K562 (cell line): Measurements from ENCODE around the gene VPS33A. TPM values are rescaled to one million over a fixed set of nuclear protein-coding genes. Genes with fewer than 3 reads are reported as not detected.

Experiments
- ADNP ChIP-seq: fragments of 200-800 bp; sonication (Bioruptor generic); IDR thresholded peaks from 2 replicates; pipeline ENCODE4 v1.6.1; 2016; ENCODE audit warnings: missing genetic modification characterization, missing compliant biosample characterization
- BACH1 ChIP-seq: fragments of 200-800 bp; sonication (Bioruptor generic); IDR thresholded peaks from 2 replicates; pipeline ENCODE4 v1.6.1; 2016; ENCODE audit warnings: missing genetic modification characterization, missing compliant biosample characterization
- CBFA2T3 ChIP-seq: fragments of 450-650 bp; IDR thresholded peaks from 2 replicates; pipeline ENCODE4 v1.6.1; 2017
- CHD4 ChIP-seq: fragments of 200-600 bp; sonication (generic); IDR thresholded peaks from 3 replicates; pipeline ENCODE4 v1.6.1; 2012; ENCODE audit warnings: low read depth, mild to moderate bottlenecking, mixed read lengths, low read length, inconsistent platforms; ENCODE audit not compliant: insufficient read depth, insufficient replicate concordance, poor library complexity, severe bottlenecking
- EHMT2 ChIP-seq: fragments of 450-650 bp; IDR thresholded peaks from 2 replicates; pipeline ENCODE4 v1.6.1; 2018; ENCODE audit warnings: antibody characterized with exemption
- ELF2 ChIP-seq: fragments of 250-450 bp; sonication (Bioruptor Pico); IDR thresholded peaks from 2 replicates; pipeline ENCODE4 v1.5.0; 2021; ENCODE audit warnings: mild to moderate bottlenecking
- ELF4 ChIP-seq: fragments of 450-650 bp; formaldehyde crosslinking; IDR thresholded peaks from 2 replicates; pipeline ENCODE4 v1.4.0; 2022; ENCODE audit warnings: missing genetic modification characterization
- ETV6 ChIP-seq, 3 experiments: fragments of 150-350 bp in 1 of 3; sonication (generic) in 1 of 3; formaldehyde crosslinking in 1 of 3; IDR thresholded peaks; 2 replicates each; pipeline versions ENCODE4 v1.6.1 to v1.8.0; 2014 to 2022; ENCODE audit warnings: borderline replicate concordance in 2 of 3, low read depth in 2 of 3, antibody characterized with exemption in 1 of 3, low read length in 1 of 3, mild to moderate bottlenecking in 1 of 3, missing genetic modification reagents in 1 of 3
- KLF16 ChIP-seq: IDR thresholded peaks from 2 replicates; pipeline ENCODE4 v1.6.1; 2016; ENCODE audit warnings: antibody characterized with exemption
- MEIS2 ChIP-seq: fragments of 450-650 bp; IDR thresholded peaks from 2 replicates; pipeline ENCODE4 v1.6.1; 2014; ENCODE audit warnings: mild to moderate bottlenecking; ENCODE audit not compliant: partially characterized antibody
- MITF ChIP-seq: IDR thresholded peaks from 2 replicates; pipeline ENCODE4 v1.6.1; 2014; ENCODE audit warnings: antibody characterized with exemption
- MYBL2 ChIP-seq, 2 experiments: fragments of 450-650 bp in 1 of 2; sonication (generic) in 1 of 2; formaldehyde crosslinking in 1 of 2; IDR thresholded peaks; 2 replicates each; pipeline versions ENCODE4 v1.6.1 to v1.8.1; 2017 to 2022; ENCODE audit warnings: borderline replicate concordance in 1 of 2, inconsistent platforms in 1 of 2, low read depth in 1 of 2, mild to moderate bottlenecking in 1 of 2, missing genetic modification reagents in 1 of 2, moderate library complexity in 1 of 2
- PHB2 ChIP-seq: fragments of 450-650 bp; IDR thresholded peaks from 2 replicates; pipeline ENCODE4 v1.6.1; 2017; ENCODE audit warnings: low read depth
- PHF20 ChIP-seq: fragments of 450-650 bp; IDR thresholded peaks from 2 replicates; pipeline ENCODE4 v1.6.1; 2018; ENCODE audit not compliant: partially characterized antibody
- RBM14 ChIP-seq: fragments of 200-400 bp; formaldehyde crosslinking; IDR thresholded peaks from 2 replicates; pipeline ENCODE4 v1.6.1; 2018; ENCODE audit warnings: low read depth, mild to moderate bottlenecking, low read length, moderate library complexity, borderline replicate concordance; ENCODE audit not compliant: insufficient read depth
- SIN3B ChIP-seq: fragments of 450-650 bp; IDR thresholded peaks from 2 replicates; pipeline ENCODE4 v1.6.1; 2017; ENCODE audit warnings: low read depth, mild to moderate bottlenecking, moderate library complexity
- TRIM28 ChIP-seq: fragments of 450-650 bp; IDR thresholded peaks from 2 replicates; pipeline ENCODE4 v1.6.1; 2017
- YY1 ChIP-seq, 3 experiments: IDR thresholded peaks; 2 replicates each; pipeline ENCODE4 v1.6.1; 2011; ENCODE audit warnings: low read length in 2 of 3, mild to moderate bottlenecking in 2 of 3, moderate library complexity in 2 of 3, borderline replicate concordance in 1 of 3, control low read depth in 1 of 3, low read depth in 1 of 3; ENCODE audit not compliant: insufficient read depth in 3 of 3, insufficient replicate concordance in 2 of 3, control insufficient read depth in 1 of 3, insufficient read length in 1 of 3; ENCODE audit errors: extremely low read depth in 1 of 3
- ZBTB2 ChIP-seq: fragments of 450-650 bp; IDR thresholded peaks from 2 replicates; pipeline ENCODE4 v1.6.1; 2016; ENCODE audit warnings: antibody characterized with exemption
- ZC3H11A ChIP-seq: IDR thresholded peaks from 2 replicates; pipeline ENCODE4 v1.6.1; 2012; ENCODE audit warnings: low read depth, low read length, improper control_type of control experiment
- ZNF398 ChIP-seq: fragments of 250-450 bp; sonication (Bioruptor Pico); IDR thresholded peaks from 2 replicates; pipeline ENCODE4 v1.8.0; 2021; ENCODE audit warnings: moderate library complexity, mild to moderate bottlenecking, inconsistent platforms
- ZNF780A ChIP-seq: fragments of 250-450 bp; sonication (Bioruptor Pico); IDR thresholded peaks from 2 replicates; pipeline ENCODE4 v1.5.0; 2021; ENCODE audit warnings: mild to moderate bottlenecking
- polyA plus RNA-seq, 8 experiments: library from polyadenylated mRNA; depleted of rRNA in 4 of 8; stranded (reverse) in 5 of 8; unstranded in 3 of 8; fragments of >200 nt; fragmentation: Nextera tagmentation in 2 of 8; fragmentation: Illumina TruSeq in 1 of 8; extraction: Ambion mirVana in 2 of 8; extraction: Trizol in 1 of 8; gene quantifications; 2 replicates each; pipeline versions ENCODE4 v1.2.1 to v1.2.3, GENCODE V29; 2011 to 2014; ENCODE audit warnings: inconsistent platforms in 1 of 8, missing spikeins in 1 of 8
- total RNA-seq, 7 experiments: library from RNA; depleted of rRNA in 6 of 7; stranded (reverse); fragments of >200 nt in 6 of 7; fragmentation: Illumina TruSeq in 2 of 7; extraction: Trizol in 2 of 7; gene quantifications; 2 replicates each; pipeline versions ENCODE4 v1.2.1 to v1.2.3, GENCODE V29; 2011 to 2021; ENCODE audit warnings: low replicate concordance in 1 of 7

The VPS33A gene
- total and polyA plus RNA-seq, 9 of the 15 experiments (the other 6 are each of a cell fraction or from before 2014, with no cell fraction given) = 10.6 to 34.3 (median 25.3) TPM

GRCh38 chr12:122190842-122191668 lies 75.2 kb downstream of the VPS33A start (continued):
- no peak for TF ChIP-seq ETV6 (IDR thresholded peaks at IDR 0.05; ENCODE audit: borderline replicate concordance in 1 of 2, low read depth in 2 of 2, low read length in 1 of 2)
- TF ChIP-seq ETV6 (CRISPR knock-in tag; IDR thresholded peaks at IDR 0.05; ENCODE audit: borderline replicate concordance) = no peak
- TF ChIP-seq YY1 (IDR thresholded peaks at IDR 0.05; ENCODE audit: borderline replicate concordance in 1 of 3, control insufficient read depth in 1 of 3, extremely low read depth in 1 of 3, insufficient read depth in 3 of 3, insufficient read length in 1 of 3, insufficient replicate concordance in 2 of 3, low read depth in 1 of 3, low read length in 2 of 3) = no peak
- no peak for TF ChIP-seq ZNF780A (CRISPR knock-in tag)
- TF ChIP-seq CBFA2T3 = no peak
- TF ChIP-seq ZBTB2 = no peak
- TF ChIP-seq EHMT2 = no peak
- no peak for TF ChIP-seq MYBL2 (IDR thresholded peaks at IDR 0.05; ENCODE audit: low read depth)
- TF ChIP-seq MYBL2 (CRISPR knock-in tag; IDR thresholded peaks at IDR 0.05; ENCODE audit: borderline replicate concordance) = no peak
- no peak for TF ChIP-seq ADNP (tag)
- TF ChIP-seq SIN3B = no peak
- TF ChIP-seq RBM14 = no peak
- no peak for TF ChIP-seq ELF4 (CRISPR knock-in tag)
- no peak for TF ChIP-seq TRIM28
- peak; percentile 24; the same call in 1 of the 2 replicates for TF ChIP-seq KLF16
- TF ChIP-seq CHD4 = no peak
- no peak for TF ChIP-seq PHB2
- TF ChIP-seq ZNF398 = no peak
- TF ChIP-seq ZC3H11A = no peak
- TF ChIP-seq BACH1 (tag) = no peak
- TF ChIP-seq PHF20 = no peak
- TF ChIP-seq MITF = no peak
- TF ChIP-seq ELF2 (CRISPR knock-in tag) = no peak
- no peak for TF ChIP-seq MEIS2
